ENCODE measurements around the gene CRABP2.

The CRABP2 gene

DNA sequence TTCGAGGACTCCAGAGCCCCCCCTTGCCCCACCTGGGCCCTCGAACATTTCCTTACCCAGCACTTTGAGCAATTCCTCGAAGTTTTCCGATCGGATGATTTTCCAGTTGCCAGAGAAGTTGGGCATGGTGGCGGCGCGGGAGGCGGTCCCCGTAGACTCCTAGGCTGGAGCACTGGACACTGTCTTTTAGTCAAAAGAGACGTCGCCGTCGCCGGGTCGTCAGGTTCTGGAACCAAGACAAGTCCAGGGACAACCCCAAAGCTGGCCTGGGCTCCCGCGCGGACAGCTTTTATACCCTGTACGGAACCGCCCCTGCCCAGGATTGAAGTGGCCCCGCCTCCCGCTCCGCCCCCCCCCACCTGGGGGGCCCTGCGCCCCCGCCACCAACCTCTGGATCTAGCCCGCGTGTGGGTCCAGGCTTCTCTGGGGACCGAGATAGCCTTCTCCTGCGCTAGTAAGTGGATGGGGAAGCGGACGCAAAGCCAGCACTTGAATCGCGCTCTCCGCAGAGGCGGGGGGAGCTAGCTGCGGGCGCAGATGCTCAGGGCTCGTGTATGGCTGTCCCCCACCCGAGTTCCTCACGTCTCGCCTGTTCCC lies at the start of gene CRABP2:
TSS of gene CRABP2 (minus strand) at position 263 of the 597 bp plus-strand sequence. CDS start at position 126, 137 bp downstream.
- DNase-seq, result peak; percentile 63

DNA sequence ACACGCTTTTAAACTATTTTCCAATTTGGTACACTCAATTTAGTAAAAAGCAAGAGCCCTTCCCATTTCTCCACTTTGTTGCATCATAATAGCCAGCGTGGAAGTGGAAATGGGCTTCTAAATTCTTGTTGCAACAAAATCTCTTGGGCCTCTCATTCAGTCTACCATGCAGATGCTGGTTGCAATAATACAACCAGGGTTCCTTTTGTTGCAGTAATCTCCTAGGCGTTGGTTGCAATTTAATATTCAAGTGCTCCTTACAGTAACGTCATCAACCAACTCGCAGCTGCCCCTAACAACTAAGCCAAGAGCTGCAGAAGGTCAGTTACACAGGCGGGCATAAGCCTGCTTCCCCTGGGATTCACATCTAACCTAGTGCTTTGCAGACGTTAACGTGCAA lies 48.8 kb upstream of the CRABP2 start:
- peak; percentile 6 for DNase-seq

DNA sequence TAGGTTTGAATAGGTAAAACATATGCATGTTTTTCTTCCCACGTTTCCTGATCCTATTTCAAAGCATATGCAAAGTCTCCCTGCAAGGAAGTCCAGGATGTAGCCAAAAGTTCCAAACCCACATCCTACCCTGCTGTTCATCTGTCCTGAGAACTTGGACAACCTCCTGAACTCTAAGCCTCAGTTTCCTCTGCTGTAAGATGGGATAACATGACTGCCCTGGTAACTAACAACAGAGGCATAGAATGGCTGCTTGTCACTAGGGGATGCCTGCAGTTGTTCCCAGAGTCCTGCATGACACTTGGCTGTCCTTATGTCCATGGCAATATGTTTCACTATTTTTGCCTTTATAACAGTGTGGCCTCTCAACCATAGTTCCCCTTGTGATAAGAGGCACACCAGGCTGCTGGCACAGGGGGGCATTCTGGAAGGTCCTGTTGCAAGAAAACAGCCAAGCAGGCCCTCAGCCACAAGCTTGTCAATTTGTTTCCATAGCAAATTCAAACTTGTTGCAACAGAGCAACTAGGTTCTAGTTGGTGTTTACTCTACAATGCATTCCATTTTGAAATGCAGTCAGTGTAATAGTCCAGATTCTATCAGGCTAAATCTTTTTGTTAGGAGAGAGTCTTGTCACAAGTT lies 47.6 kb upstream of the CRABP2 start:
- no peak for DNase-seq

DNA sequence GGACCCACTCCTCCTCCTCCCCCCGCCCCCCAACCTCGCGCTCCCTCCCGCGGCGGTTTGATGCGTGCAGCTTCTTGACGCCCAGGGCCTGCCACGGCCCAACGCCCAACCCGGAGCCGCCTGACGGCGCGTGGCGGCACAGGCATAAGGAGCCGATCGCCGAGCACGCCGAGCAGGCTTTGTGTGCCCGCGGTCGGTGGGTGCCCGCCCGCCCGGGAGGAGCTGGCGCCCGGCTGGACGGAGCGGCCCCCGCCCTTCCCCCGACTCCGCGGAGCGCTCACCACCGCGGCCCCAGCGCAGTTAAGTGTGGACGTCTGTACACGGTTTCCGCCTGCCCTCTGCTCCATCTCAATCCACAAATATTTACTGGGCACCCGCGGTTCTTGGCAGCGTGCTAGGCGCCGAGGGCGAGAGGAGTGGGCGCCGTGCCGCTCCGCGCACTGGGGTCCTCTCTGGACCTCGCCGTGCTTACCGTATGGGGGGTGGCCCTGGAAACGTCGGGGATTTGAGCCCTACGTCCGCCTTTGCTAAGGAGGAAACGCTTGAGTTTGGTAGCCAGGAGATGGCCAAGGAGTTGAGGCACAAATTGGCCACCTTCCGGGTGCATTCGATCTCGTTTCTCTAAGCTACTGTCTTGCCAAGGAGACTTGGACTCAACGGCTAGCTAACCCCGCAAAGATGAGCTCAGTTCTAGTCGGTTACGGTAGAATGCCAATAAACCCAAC lies 46.5 kb upstream of the CRABP2 start:
- peak; percentile 92 for DNase-seq

DNA sequence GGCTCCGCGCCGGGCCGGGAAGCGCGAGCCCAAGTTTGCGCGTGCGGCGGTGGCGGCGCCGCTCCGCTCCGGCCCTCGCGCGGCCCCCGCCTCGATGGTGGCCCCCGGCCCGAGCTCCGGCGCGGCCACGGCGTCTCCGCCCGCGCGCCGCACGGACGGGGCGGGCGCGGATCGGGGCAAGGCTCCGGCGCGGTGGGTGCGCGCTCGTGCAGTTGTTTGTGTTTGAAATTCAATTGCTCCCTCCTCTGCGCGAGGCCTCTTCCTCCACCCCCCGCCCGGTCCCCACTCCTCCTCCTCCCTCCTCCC lies 46.0 kb upstream of the CRABP2 start, which contains the start of gene HDGF:
TSS of gene HDGF (minus strand) at position 225 of the 306 bp plus-strand sequence. CDS start 246 bp downstream, outside the sequence.
- DNase-seq, result no peak

DNA sequence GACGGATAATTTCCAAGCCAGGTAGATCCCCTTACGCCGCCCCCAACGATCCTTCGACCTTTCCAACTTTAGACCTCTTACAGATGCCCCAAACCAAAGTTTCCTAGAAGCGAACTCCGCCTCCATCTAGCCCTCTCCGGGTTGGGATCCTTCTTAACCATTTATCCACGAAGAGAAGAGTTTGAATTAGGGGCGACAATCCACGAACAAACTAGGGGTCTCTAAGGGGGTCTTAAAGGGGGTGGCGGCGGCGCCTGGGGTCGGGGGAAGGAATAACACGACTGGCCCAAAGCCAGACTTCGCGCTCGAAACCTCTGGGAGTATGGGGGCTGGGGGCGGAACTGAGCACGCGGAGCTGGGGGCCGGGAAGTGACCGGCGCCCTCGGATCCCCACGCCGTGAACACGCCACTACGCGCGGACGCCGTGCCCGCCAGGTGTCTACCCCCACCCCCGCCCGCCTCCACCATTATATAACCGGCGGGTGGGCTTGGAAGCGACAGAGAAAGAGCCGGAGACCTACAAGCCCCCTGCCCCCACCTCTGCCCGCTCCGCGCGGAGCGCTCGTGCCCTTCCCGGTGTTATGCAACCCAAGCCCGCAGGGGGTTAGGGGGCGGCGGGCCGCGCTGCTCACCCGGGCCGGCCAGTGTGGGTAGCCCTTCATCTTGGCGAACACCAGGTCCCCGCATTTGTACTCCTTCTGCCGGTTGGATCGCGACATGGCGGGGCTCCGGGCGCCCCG lies 45.5 kb upstream of the CRABP2 start:
- DNase-seq, result no peak

DNA sequence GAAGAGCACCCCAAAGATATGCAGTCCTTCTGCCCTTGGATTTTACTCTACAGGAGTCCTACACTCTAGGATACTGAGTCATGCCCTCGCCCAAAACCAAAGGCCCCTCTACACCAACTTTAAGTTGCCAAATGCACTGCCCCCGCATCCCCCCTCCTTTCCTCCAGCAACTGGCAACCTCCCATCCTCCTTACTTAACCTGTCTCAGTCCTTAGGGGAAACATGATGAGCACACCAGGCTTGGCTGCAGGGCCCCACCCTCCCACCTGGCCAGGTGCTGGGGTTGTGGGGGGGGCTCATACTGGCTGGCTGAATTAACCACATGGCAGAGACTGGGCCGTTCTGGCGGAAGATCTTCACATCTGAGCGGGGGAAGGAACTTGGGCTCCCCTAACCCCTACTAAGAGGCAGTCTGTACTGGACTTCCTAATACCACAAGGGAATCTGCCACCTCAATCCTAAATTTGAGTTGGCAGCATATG lies 44.8 kb upstream of the CRABP2 start:
- no peak for DNase-seq

DNA sequence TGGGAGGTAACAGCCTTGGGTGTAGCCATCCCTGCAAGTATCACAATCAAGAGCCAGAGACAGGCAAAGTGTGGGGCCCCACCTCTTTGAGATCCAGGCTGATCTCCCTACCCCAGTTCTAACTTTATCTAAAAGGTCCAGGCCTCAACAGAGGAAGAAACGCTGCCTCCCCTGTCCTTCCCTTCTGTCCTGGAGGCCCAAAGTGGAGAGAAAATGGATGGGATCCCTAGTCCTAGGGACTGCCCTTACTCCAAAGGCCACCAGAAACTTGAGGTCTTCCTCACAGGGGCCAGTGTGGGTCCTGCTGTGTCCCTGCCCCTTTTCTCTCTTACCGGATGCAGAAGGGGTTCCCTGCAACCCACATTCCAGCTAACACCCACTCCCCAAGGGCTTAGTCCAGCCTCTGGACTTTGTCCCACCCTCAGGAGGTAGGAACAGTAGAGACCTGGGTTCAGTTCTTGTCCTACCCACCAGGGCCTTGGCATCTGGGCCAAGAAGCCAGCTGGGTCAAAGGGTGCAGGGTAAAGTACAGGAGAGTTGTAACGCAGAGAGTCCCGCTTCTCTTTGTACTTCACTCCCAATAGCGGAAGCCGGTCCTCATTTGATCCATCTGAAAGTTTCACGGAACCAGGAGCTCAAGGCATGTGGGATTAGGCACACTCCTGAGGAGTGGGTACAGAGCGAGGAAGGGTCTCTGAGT lies 44.2 kb upstream of the CRABP2 start:
- no peak for DNase-seq

DNA sequence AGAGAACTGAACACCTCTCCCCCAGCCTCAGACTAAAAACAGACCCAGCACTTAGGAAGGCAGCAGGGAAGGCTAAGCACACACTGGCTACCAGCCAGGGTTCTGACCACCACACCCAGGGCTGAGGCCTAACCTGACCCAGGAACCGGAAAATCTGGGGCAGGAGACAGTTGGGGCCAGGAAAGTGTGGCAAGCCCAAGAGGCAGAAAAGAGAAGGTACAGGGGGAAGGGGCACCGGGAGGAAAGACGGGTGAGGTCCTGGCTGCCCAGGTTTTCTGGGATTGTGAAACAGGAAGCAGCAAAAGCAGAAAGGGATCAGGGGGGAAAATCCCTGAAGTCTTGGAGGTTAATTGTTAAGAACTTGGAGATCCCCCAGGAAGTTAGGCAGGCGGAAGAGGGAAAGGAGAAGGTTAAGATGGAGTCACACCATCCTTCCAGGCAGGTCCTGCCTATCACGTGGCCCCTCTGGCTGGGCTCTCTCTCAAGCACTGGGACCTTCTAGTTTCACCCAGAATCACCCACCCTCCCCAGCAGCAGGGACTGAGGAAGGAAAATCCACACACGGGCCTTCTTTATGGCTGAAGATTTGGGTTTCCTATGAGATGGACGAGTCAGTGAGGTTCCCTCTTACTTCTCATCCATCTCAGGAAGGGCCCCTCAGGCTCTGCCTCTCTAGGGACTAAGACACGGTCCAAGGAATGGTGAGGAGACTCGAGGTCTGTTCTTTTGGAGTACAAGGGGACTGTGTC lies 43.5 kb upstream of the CRABP2 start:
- no peak for DNase-seq

DNA sequence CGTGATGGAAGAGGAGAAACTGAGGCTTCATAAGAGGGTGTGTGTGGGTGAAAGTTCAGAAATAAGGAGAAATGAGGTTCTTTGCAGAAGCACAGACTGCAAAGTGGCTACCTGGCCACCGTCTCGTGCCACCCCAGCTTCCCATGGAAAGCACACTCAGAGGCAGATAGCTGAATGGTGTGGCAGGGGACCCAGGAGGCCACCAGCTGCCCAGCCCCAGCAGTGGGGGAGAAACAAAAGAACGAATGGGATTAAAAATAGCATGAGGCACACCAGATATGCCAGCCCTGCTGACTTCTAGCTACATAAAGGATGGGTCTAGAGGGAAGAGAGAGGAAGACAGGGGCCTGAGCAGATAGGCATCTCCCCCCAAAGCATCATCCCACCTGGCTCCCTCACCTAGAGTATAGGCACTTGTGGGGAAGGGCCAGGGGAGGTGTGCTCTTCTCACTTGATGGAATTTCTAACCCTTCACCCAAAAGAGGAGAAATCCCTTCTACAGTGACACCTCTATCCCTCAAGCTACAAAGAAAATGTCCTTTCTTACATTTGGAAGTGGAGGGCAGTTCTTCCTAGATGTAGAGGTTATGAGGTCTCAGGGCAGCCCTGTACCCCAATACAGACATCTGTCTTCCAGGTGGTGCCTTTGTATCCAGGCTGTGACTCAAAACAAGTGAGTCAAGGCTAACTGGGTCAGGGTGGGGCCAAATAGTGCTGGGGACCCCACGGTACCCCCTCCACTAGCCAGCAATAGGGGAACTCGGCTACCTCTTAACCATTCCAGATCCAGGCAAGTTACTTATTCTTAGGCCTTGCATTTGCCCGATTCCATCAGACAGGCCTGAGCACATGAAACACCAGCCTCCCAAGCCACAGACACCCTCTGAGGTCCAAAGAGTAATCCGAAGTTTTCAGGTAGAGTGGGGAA lies 42.6 kb upstream of the CRABP2 start:
- no peak for DNase-seq

DNA sequence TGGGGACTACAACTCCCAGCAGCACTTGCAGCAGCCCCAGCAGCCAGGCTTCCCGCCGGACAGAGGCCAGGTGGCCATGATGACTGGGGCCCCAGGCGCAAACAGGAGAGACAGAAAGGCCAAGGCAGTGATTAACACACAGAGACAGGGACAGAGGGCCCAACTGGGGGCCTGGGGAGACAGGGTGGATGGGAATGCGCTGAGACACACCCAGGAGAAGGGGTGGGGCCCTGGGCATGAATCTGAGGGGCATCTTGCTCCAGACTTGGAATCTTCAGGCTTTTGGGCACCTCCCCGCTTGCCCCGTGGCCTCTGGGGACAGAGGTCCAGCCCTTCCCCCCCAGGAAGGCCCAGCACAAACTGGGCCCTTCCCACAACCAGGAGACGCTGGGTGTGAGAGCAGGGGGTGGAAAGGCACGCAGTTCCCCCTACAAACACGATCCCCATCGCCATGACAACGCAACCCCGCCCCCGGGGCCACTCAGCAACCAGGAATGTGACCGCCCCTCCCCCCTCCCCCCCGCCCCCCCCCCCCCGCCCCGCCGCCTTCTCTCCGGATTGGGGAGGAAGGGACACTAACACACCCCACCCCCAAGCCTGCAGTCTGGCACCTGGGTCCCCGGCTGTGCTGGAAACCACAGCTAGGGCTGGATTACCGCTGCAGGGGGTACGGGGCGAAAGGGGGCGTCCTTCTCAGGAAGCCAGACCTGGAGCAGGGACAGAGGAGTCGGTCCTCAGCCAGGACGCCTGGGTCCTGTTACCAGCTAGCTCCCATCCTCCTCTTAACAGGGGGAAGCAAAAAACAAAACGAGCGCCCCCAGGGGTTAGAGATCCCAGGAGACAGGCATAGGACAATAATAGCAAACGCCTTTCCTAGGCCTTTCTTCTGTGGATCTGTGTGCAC lies 41.6 kb upstream of the CRABP2 start:
- peak; percentile 50 for DNase-seq

DNA sequence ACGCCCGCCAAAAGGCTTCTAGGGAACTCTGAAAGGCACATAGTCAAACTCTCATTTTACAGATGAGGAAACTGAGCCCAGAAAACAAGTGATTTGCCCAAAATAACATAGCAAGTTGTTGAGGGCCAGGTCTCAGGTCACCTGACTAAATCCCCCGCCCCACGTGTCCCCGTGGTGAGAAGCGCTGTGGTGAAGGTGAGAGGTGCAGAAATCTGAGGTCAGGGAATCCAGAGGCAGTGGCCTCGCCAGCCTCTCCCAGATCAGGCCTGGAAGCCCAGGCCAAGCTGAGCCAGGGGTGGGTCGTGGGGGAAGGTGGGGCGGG lies 41.0 kb upstream of the CRABP2 start:
- no peak for DNase-seq

DNA sequence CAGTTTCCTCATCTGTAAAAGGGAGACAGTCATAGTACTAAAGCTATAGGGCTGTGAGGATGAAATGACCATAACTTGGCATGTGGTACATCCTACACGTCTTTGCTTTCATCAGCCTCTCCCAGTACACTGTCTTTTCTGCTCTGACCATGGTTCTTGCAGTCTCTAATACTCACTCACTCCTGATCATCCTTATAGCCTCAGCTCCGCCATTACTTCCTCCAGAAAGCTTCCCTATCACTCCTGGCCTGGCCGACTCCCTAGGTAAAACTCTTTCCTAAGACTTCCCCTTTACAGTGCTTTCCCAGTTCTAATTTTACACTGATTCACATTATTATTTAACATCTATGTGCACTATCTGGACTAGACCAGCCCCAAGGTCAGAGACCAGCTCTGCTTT lies 40.5 kb upstream of the CRABP2 start:
- no peak for DNase-seq

DNA sequence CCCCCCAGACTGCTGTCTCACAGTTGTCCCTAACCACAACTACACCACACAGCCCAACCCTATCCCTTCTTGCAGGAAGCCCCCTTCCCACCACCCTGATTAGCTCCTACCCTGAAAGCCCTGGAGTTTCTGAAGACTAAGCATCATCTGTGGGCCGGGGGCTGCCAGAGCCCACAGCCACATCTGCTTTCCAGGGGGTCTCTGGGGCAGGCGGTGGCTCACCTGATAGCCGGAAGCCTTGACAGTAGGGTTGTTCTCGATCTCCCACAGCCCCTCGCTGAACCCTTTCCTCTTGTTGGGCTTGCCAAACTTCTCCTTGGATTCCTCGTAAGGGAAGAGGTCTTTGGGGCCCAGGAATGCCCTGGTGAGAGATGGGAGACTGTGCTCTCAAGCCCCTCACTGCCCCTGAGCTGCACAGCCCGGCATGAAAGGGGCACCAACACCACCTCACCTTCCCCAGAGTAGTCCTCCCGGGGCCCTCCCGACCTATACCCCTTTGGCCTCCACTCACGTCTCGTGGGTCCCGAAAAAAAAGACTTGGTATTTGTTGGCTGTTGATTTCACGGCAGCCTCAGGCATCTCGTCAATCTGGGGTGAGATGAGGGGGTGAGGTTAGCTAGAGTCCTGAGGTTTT lies 39.5 kb upstream of the CRABP2 start:
- DNase-seq, result no peak

DNA sequence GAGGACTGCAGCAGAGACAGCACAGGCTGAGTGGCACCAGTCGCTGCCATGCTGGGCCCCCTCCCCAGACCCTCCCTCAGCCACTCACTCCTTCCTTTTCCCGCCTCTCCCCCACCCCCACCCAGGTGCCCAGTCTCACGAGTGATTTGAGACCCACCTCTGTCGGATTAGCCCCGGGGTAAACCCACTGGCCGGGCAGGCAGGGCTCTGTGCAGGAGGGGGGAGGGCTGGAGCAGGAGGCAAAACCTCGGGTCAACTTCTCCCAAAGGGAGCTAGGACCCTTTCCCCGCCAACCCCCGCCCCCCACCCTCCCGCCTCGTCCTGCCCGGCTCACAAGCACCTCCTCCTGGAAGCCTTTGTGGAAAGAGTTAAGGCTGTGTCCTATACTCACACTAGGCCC lies 39.0 kb upstream of the CRABP2 start:
- no peak for DNase-seq

DNA sequence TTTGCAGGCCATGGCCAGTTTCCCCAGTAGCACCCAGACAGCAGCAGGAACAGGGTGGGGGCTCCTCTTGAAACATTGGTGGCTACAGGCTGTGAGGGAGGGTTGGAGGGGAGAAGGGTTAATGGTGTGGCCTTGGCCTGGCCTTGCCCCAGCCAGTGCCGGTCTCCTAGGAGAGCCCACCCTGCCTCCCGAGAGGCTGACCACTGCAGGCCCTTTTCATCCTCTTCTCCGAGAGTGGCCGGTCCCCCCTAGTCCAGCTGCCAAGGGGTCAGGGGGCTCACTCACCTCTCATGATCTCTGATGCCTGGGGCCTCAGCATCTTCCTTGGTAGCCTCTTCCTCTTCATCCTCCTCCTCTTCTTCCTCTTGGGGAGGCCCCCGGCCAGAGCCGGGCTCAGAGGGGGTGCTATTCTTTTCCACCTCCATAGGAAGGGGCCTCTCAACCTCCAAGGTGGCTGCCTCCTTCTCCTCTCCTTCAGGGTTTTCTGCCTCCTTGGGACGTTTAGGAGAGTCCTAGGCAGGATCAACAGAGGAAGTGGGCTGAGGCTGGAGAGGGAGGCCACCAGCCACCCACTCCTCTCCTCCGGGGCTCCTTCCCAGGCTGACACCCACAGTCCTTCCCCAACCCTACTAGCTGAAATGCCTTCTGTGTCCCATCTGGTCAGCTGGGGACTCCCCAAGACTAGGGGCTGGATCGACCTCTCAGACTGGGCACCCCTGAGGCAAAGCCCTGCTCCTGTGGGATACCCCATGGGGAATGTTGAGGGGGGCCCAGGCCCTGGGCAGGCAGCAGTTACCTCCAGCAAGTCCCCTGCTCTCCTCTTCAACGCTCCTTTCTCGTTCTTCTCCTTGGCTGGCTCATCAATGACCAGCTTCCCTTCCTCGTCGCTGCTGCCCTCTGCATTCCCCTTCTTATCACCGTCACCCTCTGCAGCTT lies 38.3 kb upstream of the CRABP2 start:
- DNase-seq, result no peak

DNA sequence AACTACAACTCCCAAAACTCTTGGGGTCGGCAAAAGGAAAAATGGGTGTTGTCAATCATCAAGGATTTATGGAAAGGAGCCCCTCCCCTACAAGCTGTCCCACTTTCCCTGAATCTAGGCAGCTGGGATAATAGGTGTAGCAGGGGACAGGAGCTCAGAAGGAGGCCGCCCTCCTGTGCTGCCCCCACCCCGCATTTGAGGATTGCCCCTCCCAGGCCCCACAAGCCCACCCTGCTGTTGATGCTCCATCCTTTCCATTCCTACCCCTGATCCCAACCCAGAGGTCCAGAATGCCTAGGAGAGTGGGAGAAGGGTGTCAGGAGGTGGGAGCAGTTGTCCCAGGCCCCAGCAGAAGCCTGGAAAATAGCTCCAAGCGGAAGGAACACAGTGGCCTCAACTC lies 37.4 kb upstream of the CRABP2 start:
- no peak for DNase-seq

DNA sequence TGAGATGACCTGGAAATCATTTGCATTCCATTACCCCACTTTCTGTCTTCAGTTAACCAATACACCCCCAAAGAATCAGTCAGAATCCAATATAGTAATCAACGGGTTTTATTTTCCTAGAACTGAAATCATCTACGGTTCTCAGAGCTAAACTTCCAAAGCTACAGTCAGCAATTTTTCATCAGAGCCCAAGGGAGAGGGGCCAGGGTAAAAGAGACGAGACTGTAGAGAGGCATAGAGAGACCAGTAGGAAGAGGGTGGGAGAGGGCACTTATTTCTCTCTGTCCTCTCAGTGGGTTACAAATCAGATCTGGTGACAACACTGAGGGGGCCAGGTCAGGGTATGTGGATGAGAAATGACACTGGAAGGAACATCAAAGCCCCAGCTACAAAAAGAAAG lies 36.6 kb upstream of the CRABP2 start:
- DNase-seq, result no peak

All from DMS79 (cell line).